GM12872 (cell line): ENCODE results near the gene ERCC5.

ENCODE experiments used
- CTCF ChIP-seq: IDR thresholded peaks from 3 replicates; pipeline ENCODE4 v1.5.1; 2011; ENCODE audit warnings: low read depth, mild to moderate bottlenecking, low read length, moderate library complexity; ENCODE audit not compliant: insufficient read depth

The ERCC5 gene

GRCh38 chr13:102812611-102813287 is 33.1 kb upstream of the ERCC5 start:
- TF ChIP-seq CTCF, result no peak

- TF ChIP-seq CTCF, result no peak
Measured at GRCh38 chr13:102814025-102814607, 31.7 kb upstream of the ERCC5 start.

- TF ChIP-seq CTCF, result no peak
Measured at GRCh38 chr13:102814793-102815192, 31.0 kb upstream of the ERCC5 start.

- no peak for TF ChIP-seq CTCF
Measured at GRCh38 chr13:102815788-102816187, 30.0 kb upstream of the ERCC5 start.

GRCh38 chr13:102816708-102817107 is 29.1 kb upstream of the ERCC5 start:
- no peak for TF ChIP-seq CTCF

- TF ChIP-seq CTCF, result no peak
Measured at GRCh38 chr13:102817241-102817640, 28.6 kb upstream of the ERCC5 start.

GRCh38 chr13:102817907-102818306 is 27.9 kb upstream of the ERCC5 start:
- no peak for TF ChIP-seq CTCF
